Panc1 (cell line): ENCODE results near the gene SFTA2.

ENCODE experiments used
- POLR2AphosphoS5 ChIP-seq: IDR thresholded peaks from 2 replicates; pipeline ENCODE4 v1.6.1; 2012; ENCODE audit warnings: mild to moderate bottlenecking, low read depth, low read length, moderate library complexity
- TF ChIP-seq, protein P1 (sequence below): fragments of 450-650 bp; IDR thresholded peaks from 2 replicates; pipeline ENCODE4 v1.5.1; 2017; ENCODE audit warnings: mild to moderate bottlenecking

DNA sequence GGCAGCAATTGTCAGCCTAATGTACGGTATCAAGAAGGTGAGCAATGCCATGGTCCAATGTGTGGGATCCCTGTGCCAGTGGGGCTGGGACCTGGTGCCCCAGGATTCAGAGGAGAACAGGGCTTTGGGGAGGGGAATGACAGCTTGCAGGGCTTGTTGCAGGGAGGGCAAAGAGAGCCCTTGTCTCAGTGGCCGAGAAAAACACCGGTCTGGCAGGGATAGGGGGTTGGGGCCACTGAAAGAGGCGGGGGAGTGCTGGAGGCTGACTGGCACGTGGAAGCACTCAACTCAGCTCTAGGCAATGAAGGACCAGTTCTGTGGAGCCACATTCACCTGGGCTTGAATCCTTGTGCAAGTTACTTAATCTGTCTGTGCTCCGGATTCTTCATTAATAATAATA lies 5.3 kb upstream of the SFTA2 start:
- TF ChIP-seq POLR2AphosphoS5, result no peak
- TF ChIP-seq, protein P1, sequence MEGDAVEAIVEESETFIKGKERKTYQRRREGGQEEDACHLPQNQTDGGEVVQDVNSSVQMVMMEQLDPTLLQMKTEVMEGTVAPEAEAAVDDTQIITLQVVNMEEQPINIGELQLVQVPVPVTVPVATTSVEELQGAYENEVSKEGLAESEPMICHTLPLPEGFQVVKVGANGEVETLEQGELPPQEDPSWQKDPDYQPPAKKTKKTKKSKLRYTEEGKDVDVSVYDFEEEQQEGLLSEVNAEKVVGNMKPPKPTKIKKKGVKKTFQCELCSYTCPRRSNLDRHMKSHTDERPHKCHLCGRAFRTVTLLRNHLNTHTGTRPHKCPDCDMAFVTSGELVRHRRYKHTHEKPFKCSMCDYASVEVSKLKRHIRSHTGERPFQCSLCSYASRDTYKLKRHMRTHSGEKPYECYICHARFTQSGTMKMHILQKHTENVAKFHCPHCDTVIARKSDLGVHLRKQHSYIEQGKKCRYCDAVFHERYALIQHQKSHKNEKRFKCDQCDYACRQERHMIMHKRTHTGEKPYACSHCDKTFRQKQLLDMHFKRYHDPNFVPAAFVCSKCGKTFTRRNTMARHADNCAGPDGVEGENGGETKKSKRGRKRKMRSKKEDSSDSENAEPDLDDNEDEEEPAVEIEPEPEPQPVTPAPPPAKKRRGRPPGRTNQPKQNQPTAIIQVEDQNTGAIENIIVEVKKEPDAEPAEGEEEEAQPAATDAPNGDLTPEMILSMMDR, result no peak
